ENCODE data around the gene PAQR8.
"Not testable (repeated sequence)": the region's sequence is repeated elsewhere in the genome, so short reads cannot be mapped to it uniquely, and the experiment has no call there.

PAQR8 gene

DNA sequence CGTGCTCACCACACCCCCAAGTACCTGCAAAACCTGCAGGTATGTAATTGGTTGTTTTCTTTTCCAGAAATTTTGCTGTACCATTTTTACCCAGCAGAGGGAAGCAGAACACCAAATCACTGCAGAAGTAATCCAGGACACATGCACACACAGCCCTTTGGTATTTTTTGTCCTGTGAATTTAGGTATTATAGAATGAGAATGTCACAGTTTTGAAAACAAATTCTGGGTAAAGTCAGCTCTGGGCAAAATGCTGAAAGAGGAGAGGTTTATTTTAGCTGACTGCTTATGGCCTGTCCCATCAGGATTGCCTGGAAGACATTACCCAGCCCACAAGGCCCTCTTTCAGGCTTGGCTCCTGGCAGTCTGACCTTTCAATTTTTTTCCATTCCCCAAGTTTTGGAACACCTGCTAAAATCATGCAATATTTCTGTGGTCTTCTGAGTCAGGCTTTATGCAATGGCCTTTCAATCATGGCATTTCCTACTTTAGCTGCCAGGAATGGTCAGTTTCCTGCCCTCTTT, 54.7 kb downstream of the PAQR8 start:
- DNase-seq, result peak; percentile 31 to 82

DNA sequence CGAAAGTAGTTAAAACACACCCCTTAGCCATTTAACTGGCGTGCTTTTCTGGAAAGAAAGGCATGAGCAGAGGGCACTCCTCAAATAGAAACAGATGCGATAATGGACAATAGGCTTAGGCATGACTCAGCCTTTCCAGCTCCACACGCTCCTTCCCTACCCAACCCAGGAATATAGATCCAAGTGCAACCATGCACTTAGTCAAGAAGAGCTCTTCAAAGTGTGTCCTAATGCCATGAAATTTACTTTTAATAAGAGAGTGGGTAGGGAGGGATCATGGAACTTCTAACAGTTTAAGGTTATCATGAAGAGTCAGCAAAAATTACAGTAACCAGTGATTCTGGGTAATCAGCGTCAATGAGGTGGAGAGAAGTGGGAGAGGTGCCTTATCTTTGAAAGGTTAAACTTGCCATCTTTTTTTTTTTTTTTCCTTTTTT, 55.7 kb downstream of the PAQR8 start:
- no peak for DNase-seq

DNA sequence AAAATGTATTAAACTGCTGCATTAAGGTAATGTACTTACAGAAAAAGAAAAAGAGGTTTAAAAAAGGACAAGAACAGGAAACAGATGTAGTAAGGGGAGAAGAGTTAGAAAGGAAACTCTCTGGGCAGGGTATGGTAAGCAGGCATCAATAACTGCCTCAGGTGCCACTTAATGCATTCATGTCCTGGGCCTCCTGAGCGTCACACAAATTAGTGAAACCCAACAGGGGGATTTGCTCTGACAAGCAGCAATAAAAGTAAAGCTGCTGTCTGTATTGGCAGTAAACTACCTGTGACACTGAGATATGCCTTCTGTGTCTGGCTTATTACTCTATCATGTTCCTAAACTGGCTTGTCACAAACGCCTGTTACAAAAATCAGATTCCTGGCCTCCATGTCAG, 56.7 kb downstream of the PAQR8 start:
- DNase-seq, result no peak

DNA sequence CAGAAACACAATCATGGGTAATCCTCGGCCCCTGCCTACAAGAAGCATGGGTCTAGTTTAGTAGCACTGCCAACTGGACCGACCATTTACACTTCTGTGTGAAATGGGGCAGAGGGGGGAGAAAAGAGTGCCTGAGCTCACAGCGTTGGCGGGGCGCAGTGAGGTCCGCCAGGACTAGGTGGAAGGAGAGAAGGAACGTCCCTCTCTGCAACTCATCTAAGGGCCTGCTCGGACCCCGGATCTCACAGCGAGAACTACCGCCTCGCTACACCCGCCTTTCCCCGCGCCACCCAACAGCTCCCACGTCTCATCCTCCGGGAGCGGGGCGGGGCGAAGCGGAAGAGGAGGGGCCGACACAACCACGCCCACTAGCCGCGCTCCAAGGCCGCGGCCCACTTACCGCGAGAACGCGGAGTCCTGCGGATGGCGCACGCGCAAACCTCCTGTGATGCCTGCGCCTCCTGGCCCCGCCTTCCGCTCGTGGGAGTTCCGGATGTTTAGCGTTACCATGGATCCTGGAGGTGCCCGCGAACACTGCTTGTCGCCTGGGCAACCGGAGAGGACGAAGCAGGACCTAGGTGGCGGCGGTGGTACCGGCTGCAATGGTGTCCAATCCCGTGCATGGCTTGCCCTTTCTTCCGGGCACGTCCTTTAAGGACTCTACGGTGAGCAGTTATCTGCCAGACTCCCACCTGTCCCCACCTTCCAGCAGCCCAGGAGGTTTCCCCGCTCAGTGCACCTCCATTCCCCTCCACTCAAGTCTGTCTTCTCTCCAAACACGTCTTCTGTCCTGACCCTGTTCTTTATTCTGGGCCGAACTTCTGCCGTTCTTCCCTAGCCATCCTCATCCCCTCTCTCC, 58.1 kb downstream of the PAQR8 start, which contains the start of gene EFHC1:
EFHC1 (plus strand) TSS at position 534 of the 859 bp plus-strand sequence; CDS start at position 603, 69 bp downstream.
- DNase-seq, result peak; percentile 98

DNA sequence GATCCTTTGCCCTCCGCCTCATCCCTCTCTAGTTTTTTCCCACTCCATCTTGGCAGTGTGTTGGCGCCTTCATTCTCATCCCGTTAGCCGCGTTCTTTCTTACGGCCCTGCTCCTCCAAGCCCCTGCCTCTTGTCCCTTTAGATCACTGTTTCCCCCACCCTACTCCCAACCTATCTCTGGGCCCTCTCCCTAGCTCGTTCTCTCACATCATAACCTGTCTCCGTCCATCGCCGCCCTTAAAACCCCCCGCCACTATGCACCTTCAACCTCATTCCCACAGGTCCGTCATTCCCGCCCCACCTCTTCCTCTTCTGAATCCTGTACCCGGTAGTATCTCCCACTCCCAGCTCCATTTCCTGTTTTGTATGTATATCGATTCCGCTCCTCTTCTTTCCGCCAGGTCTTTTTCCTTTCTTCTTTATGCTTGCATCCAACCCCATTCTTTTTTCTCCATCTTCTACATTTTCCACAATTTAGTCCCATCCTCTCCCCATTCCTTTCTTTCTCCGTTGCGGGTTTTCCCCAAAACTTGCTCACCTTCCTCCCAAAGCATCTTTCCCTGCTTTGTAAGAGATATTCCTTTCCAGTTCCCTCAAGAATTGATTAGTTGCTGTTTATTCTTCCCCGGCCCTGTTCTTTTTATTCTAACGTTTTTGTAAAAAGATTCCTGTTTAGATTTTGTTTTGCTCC, 58.9 kb downstream of the PAQR8 start:
- DNase-seq, result no peak

DNA sequence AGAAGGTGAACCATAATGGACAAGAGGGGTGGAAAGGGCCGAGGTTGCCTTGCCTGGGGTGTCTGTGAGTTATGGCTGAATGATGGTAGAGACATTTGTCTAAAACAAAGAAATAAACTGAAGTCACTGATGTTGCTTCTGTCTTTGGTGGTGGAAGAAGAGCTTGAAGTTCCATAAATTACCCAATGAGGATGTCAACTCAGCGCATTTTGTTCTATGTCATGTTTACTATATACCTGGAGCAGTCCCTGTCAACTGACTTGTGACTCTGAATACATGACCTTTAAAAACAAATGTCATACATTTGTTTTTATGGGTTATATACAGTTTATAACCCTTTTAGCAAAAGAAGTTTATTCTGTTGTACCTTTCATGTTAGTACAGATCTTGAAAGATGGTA, 60.2 kb downstream of the PAQR8 start:
- no peak for DNase-seq

DNA sequence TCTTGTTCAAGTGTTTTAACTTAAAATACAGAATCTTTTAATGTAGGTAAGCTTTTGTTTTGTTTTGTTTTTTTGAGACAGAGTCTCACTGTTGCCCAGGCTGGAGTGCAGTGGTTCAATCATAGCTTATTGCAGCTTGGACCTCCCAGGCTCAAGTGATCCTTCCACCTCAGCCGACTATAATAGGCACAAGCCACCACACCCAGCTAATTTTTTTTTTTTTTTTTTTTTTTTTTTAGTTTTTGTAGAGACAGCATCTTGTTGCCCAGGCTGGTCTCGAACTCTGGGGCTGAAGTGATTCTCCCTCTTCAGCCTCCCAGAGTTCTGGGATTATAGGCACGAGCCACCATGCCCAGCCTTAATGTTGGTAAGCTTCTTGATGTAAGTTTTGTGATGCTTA, 61.5 kb downstream of the PAQR8 start:
- DNase-seq, result no peak

DNA sequence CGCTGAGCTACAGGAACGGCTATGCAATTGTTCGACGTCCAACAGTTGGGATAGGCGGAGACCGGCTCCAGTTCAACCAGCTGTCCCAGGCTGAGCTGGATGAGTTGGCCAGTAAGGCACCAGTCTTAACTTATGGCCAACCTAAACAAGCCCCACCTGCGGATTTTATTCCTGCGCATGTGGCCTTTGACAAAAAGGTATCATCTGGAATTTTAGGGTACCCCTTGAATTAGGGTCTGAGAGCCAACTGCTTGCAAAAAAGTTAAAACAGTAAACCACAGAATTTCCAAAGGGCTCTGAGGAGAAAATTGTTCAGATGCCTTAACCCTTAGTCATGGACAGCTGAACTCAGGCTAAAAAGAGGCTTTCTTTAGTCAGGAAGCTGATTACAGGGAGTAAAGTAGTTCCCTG, 62.0 kb downstream of the PAQR8 start:
- DNase-seq, result no peak

DNA sequence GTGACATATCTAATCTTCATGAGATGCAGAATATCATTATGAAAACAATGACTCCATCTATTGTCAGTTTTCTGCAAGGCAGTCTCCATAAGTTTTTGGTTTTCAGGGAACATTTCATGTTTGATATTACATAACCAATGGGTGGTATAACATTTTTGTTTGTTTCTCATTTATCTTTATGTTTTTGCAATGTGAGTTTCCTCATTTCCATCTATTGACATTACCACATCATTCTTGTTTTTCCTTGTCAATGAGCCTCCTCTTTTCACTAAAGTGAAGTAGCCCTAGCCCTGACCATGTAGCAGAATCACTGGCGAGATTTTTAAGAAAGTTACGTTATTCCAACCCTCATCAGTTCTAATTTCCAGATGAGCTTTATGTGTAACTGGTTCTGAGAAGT, 62.6 kb downstream of the PAQR8 start:
- DNase-seq, result no peak

DNA sequence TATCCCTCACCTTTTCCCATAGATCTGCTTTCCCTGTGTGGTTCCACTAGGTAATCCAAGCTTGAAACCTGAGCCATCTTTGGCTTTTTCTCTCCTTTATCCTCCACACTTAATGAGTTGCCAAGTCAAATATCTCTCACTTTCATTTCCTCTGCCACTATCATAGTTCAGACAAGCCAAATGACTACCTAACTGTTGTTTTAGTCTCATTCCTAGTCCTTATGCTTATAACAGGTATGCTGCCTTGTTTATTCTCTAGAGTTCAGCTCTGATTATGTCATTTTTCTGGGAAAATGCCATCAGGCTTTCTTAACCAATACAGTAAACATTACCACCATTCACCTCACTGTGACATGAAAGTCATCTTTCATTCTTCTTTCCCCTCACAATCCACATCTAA, 64.7 kb downstream of the PAQR8 start:
- DNase-seq, result no peak

DNA sequence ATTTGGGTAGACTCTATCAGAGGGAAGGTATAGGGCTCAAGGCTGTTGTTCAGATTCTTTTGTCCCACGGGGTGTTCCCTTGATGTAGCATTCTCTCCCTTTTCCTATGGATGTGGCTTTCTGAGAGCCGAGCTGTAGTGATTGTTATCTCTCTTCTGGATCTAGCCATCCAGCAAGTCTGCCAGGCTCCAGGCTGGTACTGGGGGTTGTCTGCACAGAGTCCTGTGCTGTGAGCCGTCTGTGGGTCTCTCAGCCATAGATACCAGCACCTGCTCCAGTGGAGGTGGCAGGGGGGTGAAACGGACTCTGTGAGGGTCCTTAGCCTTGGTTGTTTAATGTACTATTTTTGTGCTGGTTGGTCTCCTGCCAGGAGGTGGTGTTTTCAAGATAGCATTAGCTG, 71.3 kb downstream of the PAQR8 start:
- not testable (repeated sequence) for DNase-seq

DNA sequence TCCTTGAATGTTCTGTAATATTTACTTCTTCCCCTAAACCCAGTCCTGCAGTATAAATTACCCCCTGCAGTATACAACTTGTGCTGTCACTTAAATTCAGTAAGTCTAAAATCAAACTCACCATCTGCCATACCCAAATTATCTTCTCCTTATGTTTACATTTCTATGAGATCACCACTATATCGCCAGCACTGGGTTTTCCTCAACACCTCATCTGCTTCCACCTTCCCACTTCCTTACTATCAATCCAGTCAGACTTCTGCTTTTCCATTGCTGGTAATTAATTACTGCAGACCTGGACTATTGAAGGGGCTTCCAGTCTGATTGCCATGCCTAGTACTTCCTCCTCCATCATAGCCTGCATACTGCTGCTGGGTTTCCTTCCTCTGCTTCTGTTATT, 73.4 kb downstream of the PAQR8 start:
- DNase-seq, result no peak

DNA sequence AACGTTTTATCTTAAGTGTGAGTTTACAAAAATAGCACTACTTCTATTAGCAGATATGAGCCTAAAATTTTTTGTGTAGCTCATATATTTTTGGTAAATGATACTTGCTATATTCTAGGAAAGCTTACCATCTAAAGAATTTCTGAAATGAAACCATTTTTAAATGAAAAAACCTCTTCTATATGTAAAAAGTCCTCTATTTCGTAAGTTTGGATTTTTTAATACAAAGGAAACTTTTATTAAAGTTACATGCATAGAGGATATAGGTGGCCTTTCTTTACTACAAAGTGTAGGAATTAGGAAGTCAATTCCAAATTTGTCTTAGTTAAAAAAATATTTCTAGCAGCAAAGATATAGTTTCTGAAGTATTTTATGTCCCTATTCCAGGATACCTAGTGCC, 77.0 kb downstream of the PAQR8 start:
- no peak for DNase-seq

DNA sequence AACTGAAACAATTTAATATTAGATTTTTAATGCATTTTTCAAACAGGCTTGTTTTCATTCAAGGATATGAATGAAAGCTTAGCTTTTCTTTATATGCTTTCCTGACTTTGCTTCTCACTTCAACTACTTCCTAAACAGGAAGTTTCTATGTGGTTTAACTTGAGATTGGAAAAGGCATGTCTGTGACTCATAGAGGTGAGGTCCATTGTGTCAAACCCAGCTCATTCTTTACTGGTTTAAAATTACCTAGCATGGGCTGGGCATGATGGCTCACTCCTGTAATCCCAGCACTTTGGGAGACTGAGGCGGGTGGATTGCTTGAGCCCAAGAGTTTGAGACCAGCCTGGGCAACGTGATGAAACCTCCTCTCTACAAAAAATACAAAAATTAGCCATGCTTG, 92.6 kb downstream of the PAQR8 start:
- no peak for DNase-seq

DNA sequence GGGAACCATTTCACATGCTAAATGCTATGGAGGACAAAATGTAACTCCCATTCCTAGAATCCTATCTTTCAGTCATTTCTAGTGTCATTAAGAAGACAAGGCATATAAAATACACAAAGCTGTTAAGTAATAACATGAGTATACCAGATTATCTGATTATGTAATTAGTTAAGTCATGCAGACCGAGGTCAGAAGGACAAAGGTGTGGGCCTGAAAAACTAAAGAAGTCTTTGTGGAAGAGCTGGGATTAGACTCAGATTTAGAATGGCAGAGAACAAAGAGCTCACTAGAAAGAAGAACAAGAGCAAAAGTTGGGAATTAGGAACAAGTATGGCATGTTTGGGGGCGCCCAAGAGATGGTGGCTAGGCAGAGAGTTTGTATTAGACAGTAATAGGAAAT, 95.1 kb downstream of the PAQR8 start:
- DNase-seq, result no peak

Data from CD4-positive, alpha-beta T cell treated with Interleukin-1 beta for 1 hour (primary cell).